HepG2 (cell line): Measurements from ENCODE around the gene SNPH. TPM values are rescaled to one million over a fixed set of nuclear protein-coding genes. Genes with fewer than 3 reads are reported as not detected.

Experiments
- ATAC-seq: fragments of 200-7000 bp; cut with Tn5 transposase; 3 replicates; pipeline ENCODE4 v1.9.1; 2020; ENCODE audit warnings: mild to moderate bottlenecking, moderate library complexity
- BruUV-seq: library from RNA; stranded (reverse); fragments of 400-500 nt; replicated peaks from 2 replicates; lab custom pipeline; 2021; lab: Mats Ljungman, UMichigan
- CTCF ChIA-PET: fragments of 300-600 bp; formaldehyde crosslinking; extraction: SDS; loops from one replicate; lab custom pipeline; 2021; ENCODE audit warnings: low total read pairs, inconsistent platforms, low intra/inter-chr PET ratio; lab: Yijun Ruan, JAX
- POLR2A ChIA-PET: fragments of 350-600 bp; sonication (Branson Sonifier 250); formaldehyde crosslinking; loops from one replicate; lab custom pipeline; 2020; ENCODE audit warnings: antibody characterized with exemption, inconsistent platforms; lab: Yijun Ruan, JAX
- DNase-seq: peaks from one replicate; pipeline ENCODE4 v3.0.0-alpha.2; 2015; ENCODE audit warnings: low spot score
- FAIRE-seq: peaks from 3 replicates; lab custom pipeline; 2011; peaks lifted over from hg19 to GRCh38; lab: Jason Lieb, UNC
- H2AFZ ChIP-seq: one replicate; pipeline ENCODE4 v1.6.1; 2011; ENCODE audit warnings: low read length, inconsistent platforms
- H3K27ac ChIP-seq: fragments of 300-600 bp; 3 replicates; pipeline ENCODE4 v1.8.0; 2011; ENCODE audit warnings: mixed run types, mild to moderate bottlenecking, mixed read lengths, low read length, inconsistent platforms; ENCODE audit not compliant: insufficient read depth; ENCODE audit errors: extremely low read length
- H3K27me3 ChIP-seq, 2 experiments: fragments of 200-600 bp in 1 of 2; 2 replicates in 1 of 2; 3 replicates in 1 of 2; pipeline versions ENCODE4 v1.6.0 to v1.8.0; 2011; ENCODE audit warnings: low read length in 2 of 2, mild to moderate bottlenecking in 2 of 2, moderate library complexity in 2 of 2, inconsistent platforms in 1 of 2; ENCODE audit not compliant: insufficient read depth in 2 of 2, control insufficient read depth in 1 of 2
- H3K36me3 ChIP-seq, 2 experiments: fragments of 200-600 bp in 1 of 2; replicated peaks in 1 of 2; 2 replicates in 1 of 2; 3 replicates in 1 of 2; pipeline versions ENCODE4 v1.5.1 to v1.8.0; 2011; ENCODE audit warnings: low read length in 2 of 2, inconsistent platforms in 1 of 2; ENCODE audit not compliant: insufficient read depth in 2 of 2, control insufficient read depth in 1 of 2
- H3K4me1 ChIP-seq: 2 replicates; pipeline ENCODE4 v1.5.1; 2012; ENCODE audit warnings: low read length, inconsistent platforms; ENCODE audit not compliant: insufficient read depth
- H3K4me2 ChIP-seq: 2 replicates; pipeline ENCODE4 v1.6.0; 2011; ENCODE audit warnings: low read depth, low read length, inconsistent platforms
- H3K4me3 ChIP-seq, 3 experiments: fragments of 200-600 bp in 1 of 3; sonication (generic), shearing (Covaris generic) in 1 of 3; replicated peaks in 1 of 3; 2 replicates each; pipeline ENCODE4 v1.5.1; 2011 to 2016; ENCODE audit warnings: low read length in 3 of 3, inconsistent platforms in 2 of 3, low read depth in 2 of 3, mild to moderate bottlenecking in 2 of 3, control low read depth in 1 of 3, mixed read lengths in 1 of 3; ENCODE audit not compliant: insufficient read depth in 1 of 3
- H3K79me2 ChIP-seq: one replicate; pipeline ENCODE4 v1.6.1; 2011; ENCODE audit warnings: low read length, inconsistent platforms; ENCODE audit not compliant: insufficient read depth
- H3K9ac ChIP-seq: 2 replicates; pipeline ENCODE4 v1.6.0; 2011; ENCODE audit warnings: mild to moderate bottlenecking, low read depth, low read length, inconsistent platforms; ENCODE audit not compliant: insufficient read depth
- H3K9me3 ChIP-seq: 2 replicates; pipeline ENCODE4 v1.5.1; 2012; ENCODE audit warnings: mild to moderate bottlenecking, low read length
- H4K20me1 ChIP-seq: 2 replicates; pipeline ENCODE4 v1.6.0; 2011; ENCODE audit warnings: inconsistent platforms, mild to moderate bottlenecking, low read length, moderate library complexity; ENCODE audit not compliant: insufficient read depth
- MAFF ChIP-seq: IDR thresholded peaks from 2 replicates; pipeline ENCODE4 v1.6.1; 2011; ENCODE audit warnings: low read depth, low read length, improper control_type of control experiment
- MAFK ChIP-seq, 2 experiments: IDR thresholded peaks in 1 of 2; conservative IDR thresholded peaks in 1 of 2; 2 replicates each; pipeline ENCODE4 v1.6.1; 2011; ENCODE audit warnings: improper control_type of control experiment in 2 of 2, low read length in 2 of 2
- SNAPC2 ChIP-seq: sonication (generic); formaldehyde crosslinking; IDR thresholded peaks from 2 replicates; pipeline ENCODE4 v1.8.1; 2022; ENCODE audit warnings: mild to moderate bottlenecking, missing genetic modification reagents
- TBX2 ChIP-seq: sonication (generic); formaldehyde crosslinking; IDR thresholded peaks from 2 replicates; pipeline ENCODE4 v1.5.0; 2020; ENCODE audit warnings: missing genetic modification reagents, mild to moderate bottlenecking, borderline replicate concordance
- TRAFD1 ChIP-seq: sonication (generic); formaldehyde crosslinking; IDR thresholded peaks from 2 replicates; pipeline ENCODE4 v1.5.1; 2020; ENCODE audit warnings: missing genetic modification reagents, mild to moderate bottlenecking, borderline replicate concordance
- ZHX2 ChIP-seq, 2 experiments: sonication (generic) in 1 of 2; formaldehyde crosslinking in 1 of 2; IDR thresholded peaks; 2 replicates each; pipeline versions ENCODE4 v1.6.1 to v1.9.0; 2014 to 2022; ENCODE audit warnings: antibody characterized with exemption in 1 of 2, borderline replicate concordance in 1 of 2, inconsistent platforms in 1 of 2, low read depth in 1 of 2, missing genetic modification reagents in 1 of 2
- ZNF44 ChIP-seq: sonication (generic); formaldehyde crosslinking; IDR thresholded peaks from 2 replicates; pipeline ENCODE4 v1.5.1; 2020; ENCODE audit warnings: mild to moderate bottlenecking, missing genetic modification reagents
- ZNF572 ChIP-seq: sonication (generic); formaldehyde crosslinking; IDR thresholded peaks from 2 replicates; pipeline ENCODE4 v1.5.1; 2020; ENCODE audit warnings: mild to moderate bottlenecking, missing genetic modification reagents
- WGBS: methylation state at CpG from one replicate; pipeline ENCODE4 v1.1.6; 2017; ENCODE audit warnings: low lambda C conversion rate; 5-methylcytosine and 5-hydroxymethylcytosine counted together
- in situ Hi-C: cut with HindIII; loops from 2 replicates; pipeline ENCODE4 v1.10.0; 2017; ENCODE audit warnings: low pct_unique_long_range_greater_than_20kb; ENCODE audit not compliant: extremely low pct_ligation_motif_present
- intact Hi-C: fragments of 100-400 bp; cut with micrococcal nuclease; formaldehyde crosslinking; loops from one replicate; pipeline ENCODE4 v1.10.0; 2022; ENCODE audit not compliant: unreplicated experiment
- polyA plus RNA-seq, 8 experiments: library from polyadenylated mRNA; depleted of rRNA in 3 of 8; stranded (reverse) in 7 of 8; unstranded in 1 of 8; fragments of >200 nt; fragmentation: Illumina TruSeq in 4 of 8; extraction: Trizol in 4 of 8; gene quantifications; 2 replicates each; pipeline versions ENCODE4 v1.2.1 to v1.2.3, GENCODE V29; 2011 to 2016; ENCODE audit warnings: low read depth in 4 of 8, missing spikeins in 1 of 8, mixed read lengths in 1 of 8; ENCODE audit not compliant: insufficient read depth in 1 of 8
- total RNA-seq, 5 experiments: library from RNA; depleted of rRNA; stranded (reverse); fragments of >200 nt; fragmentation: Illumina TruSeq; extraction: Trizol; gene quantifications; 2 replicates each; pipeline ENCODE4 v1.2.3, GENCODE V29; 2016; ENCODE audit warnings: low read depth in 1 of 5

SNPH gene
- total and polyA plus RNA-seq, 2 of the 13 experiments (the other 11 are each of a cell fraction or from before 2014, with no cell fraction given): 0.09 TPM; not detected in 1

GRCh38 chr20:1272368-1273100, 6.4 kb downstream of the SNPH start:
- CTCF ChIA-PET: no interaction called here
- in situ Hi-C loops (no loop called here), intact Hi-C loops (no loop called here)
- Histone ChIP-seq H2AFZ (no peak overlapping the region), H3K79me2 (no peaks in the 10 kb centered on the region), H3K27me3 (peaks cover 9 to 24% of the 10 kb centered on the region in 2 experiments; a peak in 4 of 5 replicates), H4K20me1 (no peaks in the 10 kb centered on the region), H3K4me1 (no peaks in the 10 kb centered on the region), H3K9ac (no peak overlapping the region), H3K36me3 (no peaks in the 10 kb centered on the region), H3K4me2 (no peak overlapping the region), H3K4me3 (no peak overlapping the region), H3K27ac (no peak overlapping the region), H3K9me3 (no peaks in the 10 kb centered on the region)
- POLR2A ChIA-PET: no interaction called here
- WGBS: 32% methylated on average over 6 of the region's 6 CpGs
- ATAC-seq (no peak), FAIRE-seq (no peak), DNase-seq (no peak)
- TF ChIP-seq TRAFD1 (CRISPR knock-in tag): no peak
- peak; percentile 67 to 81 for TF ChIP-seq MAFK (conservative IDR thresholded peaks at IDR 0.05 in 1 of 2, IDR thresholded peaks at IDR 0.05 in 1 of 2; ENCODE audit: low read length in 2 of 2)
- TF ChIP-seq MAFF: peak; percentile 61; the same call in 1 of the 2 replicates
- no TSS peak for BruUV-seq

- Histone ChIP-seq H3K9me3 (no peaks in the 10 kb centered on the region), H3K4me3 (no peak overlapping the region), H3K4me2 (no peak overlapping the region), H4K20me1 (no peaks in the 10 kb centered on the region), H3K79me2 (no peaks in the 10 kb centered on the region), H3K27me3 (peaks cover 7 to 15% of the 10 kb centered on the region in 2 experiments; a peak in 4 of 5 replicates), H3K36me3 (no peaks in the 10 kb centered on the region), H3K9ac (no peak overlapping the region), H3K4me1 (no peaks in the 10 kb centered on the region), H3K27ac (no peak overlapping the region), H2AFZ (no peak overlapping the region)
- DNase-seq (no peak), FAIRE-seq (no peak), ATAC-seq (no peak)
- 35% methylated on average over 2 of the region's 2 CpGs for WGBS
- ChIA-PET POLR2A (no interaction called here), CTCF (no interaction called here)
- BruUV-seq: no TSS peak
- in situ Hi-C loops: no loop called here
- intact Hi-C loops: no loop called here
- TF ChIP-seq ZNF44 (CRISPR knock-in tag) (no peak), TBX2 (CRISPR knock-in tag) (no peak), SNAPC2 (CRISPR knock-in tag) (no peak), ZHX2 (IDR thresholded peaks at IDR 0.05; ENCODE audit: low read depth) (no peak), ZHX2 (CRISPR knock-in tag; IDR thresholded peaks at IDR 0.05; ENCODE audit: borderline replicate concordance) (no peak), ZNF572 (no peak)
Observed at GRCh38 chr20:1273366-1273765, 7.3 kb downstream of the SNPH start.
